K562 (cell line): ENCODE data around the gene MAGEB16. TPM values are rescaled to one million over a fixed set of nuclear protein-coding genes. Genes with fewer than 3 reads are reported as not detected.

Experiments used
- ATAC-seq: fragments of 200-7000 bp; cut with Tn5 transposase; 3 replicates; pipeline ENCODE4 v1.9.1; 2020; ENCODE audit warnings: moderate library complexity
- BruUV-seq: library from RNA; stranded (reverse); fragments of 400-500 nt; replicated peaks from 2 replicates; lab custom pipeline; 2021; lab: Mats Ljungman, UMichigan
- CTCF ChIA-PET: fragments of 300-600 bp; formaldehyde crosslinking; extraction: SDS; loops from one replicate; lab custom pipeline; 2021; ENCODE audit warnings: low intra/inter-chr PET ratio; lab: Yijun Ruan, JAX
- POLR2A ChIA-PET: fragments of 300-600, 350-650 bp; sonication (Branson Sonifier 250); formaldehyde crosslinking; extraction: SDS; loops from one replicate; lab custom pipeline; 2021; ENCODE audit warnings: antibody characterized with exemption, inconsistent platforms; lab: Yijun Ruan, JAX
- DNase-seq, 4 experiments: peaks; one replicate each; pipeline versions ENCODE4 v3.0.0 to v3.0.0-alpha.2; 2011 to 2018; ENCODE audit warnings: low spot score in 3 of 4, mixed read lengths in 3 of 4; ENCODE audit errors: extremely low read depth in 1 of 4
- FAIRE-seq: peaks from 2 replicates; lab custom pipeline; 2011; peaks lifted over from hg19 to GRCh38; lab: Jason Lieb, UNC
- H2AFZ ChIP-seq: 2 replicates; pipeline ENCODE4 v1.6.0; 2011; ENCODE audit warnings: low read depth, low read length, control low read depth, inconsistent platforms
- H3K27ac ChIP-seq: fragments of 200-600 bp; 3 replicates; pipeline ENCODE4 v1.8.0; 2011; ENCODE audit warnings: low read depth, mild to moderate bottlenecking, control low read depth, inconsistent platforms, low read length, moderate library complexity, mixed read lengths; ENCODE audit errors: extremely low read depth
- H3K27me3 ChIP-seq, 2 experiments: fragments of 300-600 bp in 1 of 2; 2 replicates in 1 of 2; 3 replicates in 1 of 2; pipeline versions ENCODE4 v1.6.0 to v1.8.0; 2011; ENCODE audit warnings: inconsistent platforms in 2 of 2, low read length in 2 of 2, mild to moderate bottlenecking in 1 of 2, mixed read lengths in 1 of 2, moderate library complexity in 1 of 2; ENCODE audit not compliant: control insufficient read depth in 2 of 2, insufficient read depth in 2 of 2
- H3K36me3 ChIP-seq: fragments of 300-600 bp; 3 replicates; pipeline ENCODE4 v1.8.0; 2011; ENCODE audit warnings: mild to moderate bottlenecking, low read length, inconsistent platforms; ENCODE audit not compliant: control insufficient read depth, insufficient read depth
- H3K4me1 ChIP-seq, 2 experiments: fragments of 200-600 bp in 1 of 2; replicated peaks in 1 of 2; 2 replicates in 1 of 2; 3 replicates in 1 of 2; pipeline versions ENCODE4 v1.5.1 to v1.8.0; 2011; ENCODE audit warnings: inconsistent platforms in 2 of 2, low read length in 2 of 2, mild to moderate bottlenecking in 1 of 2, mixed read lengths in 1 of 2, moderate library complexity in 1 of 2; ENCODE audit not compliant: control insufficient read depth in 2 of 2, insufficient read depth in 2 of 2
- H3K4me2 ChIP-seq: 2 replicates; pipeline ENCODE4 v1.6.1; 2011; ENCODE audit warnings: low read length, control low read depth, inconsistent platforms, mixed read lengths; ENCODE audit not compliant: insufficient read depth
- H3K4me3 ChIP-seq: fragments of 200-600 bp; sonication (generic), shearing (Covaris generic); 2 replicates; pipeline ENCODE4 v1.5.1; 2016; ENCODE audit warnings: control low read depth, inconsistent platforms
- H3K79me2 ChIP-seq: fragments of 200-600 bp; 3 replicates; pipeline ENCODE4 v1.8.0; 2011; ENCODE audit warnings: low read length, inconsistent platforms; ENCODE audit not compliant: control insufficient read depth, insufficient read depth
- H3K9ac ChIP-seq, 2 experiments: 2 replicates each; pipeline versions ENCODE4 v1.6.0 to v1.6.1; 2011; ENCODE audit warnings: low read depth in 2 of 2, low read length in 2 of 2, control low read depth in 1 of 2, inconsistent platforms in 1 of 2, mild to moderate bottlenecking in 1 of 2, mixed read lengths in 1 of 2; ENCODE audit not compliant: insufficient read depth in 1 of 2
- H3K9me1 ChIP-seq: one replicate; pipeline ENCODE4 v1.6.0; 2011; ENCODE audit warnings: inconsistent platforms, mild to moderate bottlenecking, low read length, moderate library complexity; ENCODE audit not compliant: control insufficient read depth, insufficient read depth
- H3K9me3 ChIP-seq: replicated peaks from 2 replicates; pipeline ENCODE4 v1.5.1; 2011; ENCODE audit warnings: low read depth, low read length, inconsistent platforms; ENCODE audit not compliant: control insufficient read depth, insufficient read depth
- H4K20me1 ChIP-seq: replicated peaks from 2 replicates; pipeline ENCODE4 v1.6.1; 2011; ENCODE audit warnings: low read length, inconsistent platforms, mixed read lengths; ENCODE audit not compliant: control insufficient read depth, insufficient read depth
- ATF1 ChIP-seq, 2 experiments: fragments of 450-650 bp in 1 of 2; IDR thresholded peaks; 2 replicates each; pipeline ENCODE4 v1.6.1; 2016; ENCODE audit warnings: missing compliant biosample characterization in 1 of 2, missing genetic modification characterization in 1 of 2
- CREB1 ChIP-seq, 2 experiments: sonication (generic) in 1 of 2; formaldehyde crosslinking in 1 of 2; IDR thresholded peaks; 2 replicates each; pipeline versions ENCODE4 v1.6.1 to v1.8.0; 2012 to 2022; ENCODE audit warnings: inconsistent platforms in 1 of 2, mild to moderate bottlenecking in 1 of 2, missing genetic modification reagents in 1 of 2, moderate library complexity in 1 of 2
- E2F3 ChIP-seq: fragments of 250-450 bp; sonication (Bioruptor Pico); IDR thresholded peaks from 2 replicates; pipeline ENCODE4 v1.4.0; 2020; ENCODE audit warnings: mild to moderate bottlenecking
- IFI16 ChIP-seq: fragments of 250-450 bp; sonication (Bioruptor Pico); IDR thresholded peaks from 2 replicates; pipeline ENCODE4 v2.1.2; 2022; ENCODE audit warnings: mild to moderate bottlenecking, inconsistent platforms
- NELFE ChIP-seq: IDR thresholded peaks from 2 replicates; pipeline ENCODE4 v1.6.1; 2011; ENCODE audit warnings: mild to moderate bottlenecking; ENCODE audit not compliant: insufficient read depth, insufficient read length
- NFIX ChIP-seq: fragments of 250-450 bp; sonication (Bioruptor Pico); IDR thresholded peaks from 2 replicates; pipeline ENCODE4 v1.4.0; 2020; ENCODE audit warnings: low read depth, mild to moderate bottlenecking, moderate library complexity
- NFXL1 ChIP-seq: fragments of 450-650 bp; formaldehyde crosslinking; IDR thresholded peaks from 2 replicates; pipeline ENCODE4 v1.4.0; 2021; ENCODE audit warnings: mild to moderate bottlenecking
- RBM15 ChIP-seq: fragments of 200-400 bp; formaldehyde crosslinking; IDR thresholded peaks from 2 replicates; pipeline ENCODE4 v1.6.1; 2018; ENCODE audit warnings: mild to moderate bottlenecking, low read length, moderate library complexity; ENCODE audit not compliant: insufficient read depth
- SIN3A ChIP-seq, 2 experiments: fragments of 150-350 bp in 1 of 2; IDR thresholded peaks; 2 replicates each; pipeline ENCODE4 v1.6.1; 2011 to 2016; ENCODE audit warnings: borderline replicate concordance in 2 of 2, low read depth in 2 of 2, low read length in 2 of 2, mild to moderate bottlenecking in 2 of 2, moderate library complexity in 2 of 2; ENCODE audit not compliant: control insufficient read depth in 1 of 2
- TEAD2 ChIP-seq: fragments of 450-650 bp; IDR thresholded peaks from 2 replicates; pipeline ENCODE4 v1.6.1; 2016; ENCODE audit warnings: missing genetic modification characterization, control low read depth, missing compliant biosample characterization
- YY1 ChIP-seq, 3 experiments: IDR thresholded peaks; 2 replicates each; pipeline ENCODE4 v1.6.1; 2011; ENCODE audit warnings: low read length in 2 of 3, mild to moderate bottlenecking in 2 of 3, moderate library complexity in 2 of 3, borderline replicate concordance in 1 of 3, control low read depth in 1 of 3, low read depth in 1 of 3; ENCODE audit not compliant: insufficient read depth in 3 of 3, insufficient replicate concordance in 2 of 3, control insufficient read depth in 1 of 3, insufficient read length in 1 of 3; ENCODE audit errors: extremely low read depth in 1 of 3
- ZBTB1 ChIP-seq: sonication (generic); formaldehyde crosslinking; IDR thresholded peaks from 2 replicates; pipeline ENCODE4 v1.8.1; 2023; ENCODE audit warnings: missing genetic modification reagents, low read depth, mild to moderate bottlenecking, borderline replicate concordance
- ZC3H4 ChIP-seq: sonication (generic); formaldehyde crosslinking; IDR thresholded peaks from 2 replicates; pipeline ENCODE4 v1.9.0; 2021; ENCODE audit warnings: missing genetic modification reagents, borderline replicate concordance
- ZNF12 ChIP-seq: sonication (generic); formaldehyde crosslinking; IDR thresholded peaks from 2 replicates; pipeline ENCODE4 v1.4.0; 2020; ENCODE audit warnings: mild to moderate bottlenecking, missing genetic modification reagents
- ZNF445 ChIP-seq: fragments of 250-450 bp; sonication (Bioruptor Pico); IDR thresholded peaks from 2 replicates; pipeline ENCODE4 v1.4.0; 2020; ENCODE audit warnings: low read depth, mild to moderate bottlenecking, moderate library complexity
- ZSCAN29 ChIP-seq: fragments of 450-650 bp; IDR thresholded peaks from 2 replicates; pipeline ENCODE4 v1.6.1; 2017
- WGBS: fragments of 100-300 bp; shearing (Covaris generic); methylation state at CpG from one replicate; pipeline ENCODE4 v1.1.6; 2016; ENCODE audit warnings: low coverage, mixed read lengths; ENCODE audit not compliant: insufficient coverage; ENCODE audit errors: missing lambda C conversion rate; 5-methylcytosine and 5-hydroxymethylcytosine counted together
- in situ Hi-C: fragments of 300-500 bp; cut with MboI; formaldehyde crosslinking; loops from 4 replicates; pipeline ENCODE4 v1.15.0; 2018; ENCODE audit warnings: inconsistent platforms, mixed read lengths
- intact Hi-C: fragments of 100-400 bp; cut with micrococcal nuclease; formaldehyde crosslinking; loops from 2 replicates; pipeline ENCODE4 v1.14.2; 2022
- polyA plus RNA-seq, 8 experiments: library from polyadenylated mRNA; depleted of rRNA in 4 of 8; stranded (reverse) in 5 of 8; unstranded in 3 of 8; fragments of >200 nt; fragmentation: Nextera tagmentation in 2 of 8; fragmentation: Illumina TruSeq in 1 of 8; extraction: Ambion mirVana in 2 of 8; extraction: Trizol in 1 of 8; gene quantifications; 2 replicates each; pipeline versions ENCODE4 v1.2.1 to v1.2.3, GENCODE V29; 2011 to 2014; ENCODE audit warnings: inconsistent platforms in 1 of 8, missing spikeins in 1 of 8
- total RNA-seq, 7 experiments: library from RNA; depleted of rRNA in 6 of 7; stranded (reverse); fragments of >200 nt in 6 of 7; fragmentation: Illumina TruSeq in 2 of 7; extraction: Trizol in 2 of 7; gene quantifications; 2 replicates each; pipeline versions ENCODE4 v1.2.1 to v1.2.3, GENCODE V29; 2011 to 2021; ENCODE audit warnings: low replicate concordance in 1 of 7

MAGEB16 gene
- total and polyA plus RNA-seq, 9 of the 15 experiments (the other 6 are each of a cell fraction or from before 2014, with no cell fraction given): 0.20 to 4.0 (median 0.89) TPM

GRCh38 chrX:35773958-35774564, 24.1 kb upstream of the MAGEB16 start:
- WGBS: 0% methylated on average over 1 of the region's 1 CpG
- intact Hi-C loops (no loop called here), in situ Hi-C loops (no loop called here)
- no peaks in the 10 kb centered on the region for H3K79me2 ChIP-seq
- H4K20me1 ChIP-seq: no peaks in the 10 kb centered on the region
- ATAC-seq (no peak), DNase-seq (no peak), FAIRE-seq (no peak)
- no peak for TF ChIP-seq TEAD2 (tag)
- no peak for TF ChIP-seq NFIX (CRISPR knock-in tag)
- no peak for TF ChIP-seq CREB1 (IDR thresholded peaks at IDR 0.05)
- TF ChIP-seq CREB1 (CRISPR knock-in tag; IDR thresholded peaks at IDR 0.05): no peak
- TF ChIP-seq ZSCAN29: no peak
- TF ChIP-seq IFI16: no peak
- no peak for TF ChIP-seq NFXL1 (CRISPR knock-in tag)
- no peak for TF ChIP-seq YY1 (IDR thresholded peaks at IDR 0.05; ENCODE audit: borderline replicate concordance in 1 of 3, control insufficient read depth in 1 of 3, extremely low read depth in 1 of 3, insufficient read depth in 3 of 3, insufficient read length in 1 of 3, insufficient replicate concordance in 2 of 3, low read depth in 1 of 3, low read length in 2 of 3)
- TF ChIP-seq ZC3H4: no peak
- no peak for TF ChIP-seq ATF1 (CRISPR knock-in tag; IDR thresholded peaks at IDR 0.05)
- no peak for TF ChIP-seq ATF1 (tag; IDR thresholded peaks at IDR 0.05)
- no peak for TF ChIP-seq ZNF445
- no peak for TF ChIP-seq NELFE
- no peak for TF ChIP-seq SIN3A (IDR thresholded peaks at IDR 0.05; ENCODE audit: borderline replicate concordance in 2 of 2, control insufficient read depth in 1 of 2, low read depth in 2 of 2, low read length in 2 of 2)
- TF ChIP-seq ZBTB1 (CRISPR knock-in tag): no peak
- no peak for TF ChIP-seq ZNF12 (CRISPR knock-in tag)
- TF ChIP-seq RBM15: no peak
- no peak for TF ChIP-seq E2F3 (CRISPR knock-in tag)
- no peak overlapping the region for H3K9ac ChIP-seq
- no peak overlapping the region for H3K4me2 ChIP-seq
- no peak overlapping the region for H3K27ac ChIP-seq
- ChIA-PET CTCF (no interaction called here), POLR2A (no interaction called here)
- no peaks in the 10 kb centered on the region for H3K9me3 ChIP-seq
- H3K9me1 ChIP-seq: no peaks in the 10 kb centered on the region
- no peaks in the 10 kb centered on the region for H3K4me1 ChIP-seq
- no peak overlapping the region for H2AFZ ChIP-seq
- no TSS peak for BruUV-seq
- H3K27me3 ChIP-seq: no peaks in the 10 kb centered on the region
- H3K36me3 ChIP-seq: no peaks in the 10 kb centered on the region
- H3K4me3 ChIP-seq: no peak overlapping the region
